Measurements from ENCODE around the gene SBF1.

GRCh38 chr22:50415426-50415825 lies 59.4 kb downstream of the SBF1 start:
- TF ChIP-seq CTCF (conservative IDR thresholded peaks at IDR 0.05; ENCODE audit: low read depth, low read length) (no peak), EZH2 (IDR thresholded peaks at IDR 0.05; ENCODE audit: borderline replicate concordance, low read depth, low read length, poor library complexity, severe bottlenecking) (no peak)

Measured in A673 (cell line).